HCEC 1CT (cell line): ENCODE measurements around the gene MCUB.
"Not testable (repeated sequence)": the region's sequence is repeated elsewhere in the genome, so short reads cannot be mapped to it uniquely, and the experiment has no call there.

Source experiments
- DNase-seq: peaks from one replicate; pipeline ENCODE4 v3.0.0-alpha.2; 2017

The MCUB gene

DNA sequence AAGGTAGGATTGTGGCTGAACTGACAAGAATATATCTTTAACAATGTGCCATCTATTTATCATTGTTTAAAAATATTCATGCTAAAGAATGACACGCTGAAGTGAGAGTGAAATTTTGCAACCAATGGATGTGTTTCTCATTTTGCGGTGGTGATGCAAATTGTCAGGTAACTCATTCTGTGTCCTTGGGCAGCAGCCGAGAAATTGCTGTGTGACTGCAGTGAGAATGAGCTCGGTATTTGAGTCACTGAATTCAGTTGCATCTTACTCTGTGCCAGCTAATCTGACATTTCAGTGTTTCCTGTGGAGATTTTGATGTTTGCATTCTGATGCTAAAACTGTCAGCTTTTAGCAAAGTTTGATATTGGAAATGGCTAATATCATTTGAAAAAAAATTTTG is 28.1 kb downstream of the MCUB start:
- no peak for DNase-seq

DNA sequence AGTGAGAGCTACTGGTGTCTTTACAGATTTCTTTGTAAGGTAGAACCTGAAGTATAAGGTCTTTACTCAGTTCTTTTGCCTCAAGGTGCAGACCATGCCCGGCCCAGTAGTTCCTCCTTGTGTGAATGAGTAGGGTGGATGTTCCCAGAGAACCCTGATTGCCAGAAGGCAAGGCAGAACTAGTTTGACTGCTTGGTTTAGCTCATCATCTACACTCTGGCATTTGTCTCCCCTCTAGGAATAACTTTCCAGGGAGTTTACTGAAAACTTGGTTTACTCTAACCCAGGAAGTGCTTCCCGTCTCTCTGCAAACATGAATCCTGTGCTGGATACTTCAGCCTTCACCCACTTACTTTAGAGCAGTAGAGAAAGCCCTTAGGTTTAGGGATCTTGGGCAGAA is 29.1 kb downstream of the MCUB start:
- no peak for DNase-seq

GRCh38 chr4:109589605-109590004 is 29.6 kb downstream of the MCUB start:
- DNase-seq = no peak

GRCh38 chr4:109590905-109591304 is 30.9 kb downstream of the MCUB start:
- no peak for DNase-seq

DNA sequence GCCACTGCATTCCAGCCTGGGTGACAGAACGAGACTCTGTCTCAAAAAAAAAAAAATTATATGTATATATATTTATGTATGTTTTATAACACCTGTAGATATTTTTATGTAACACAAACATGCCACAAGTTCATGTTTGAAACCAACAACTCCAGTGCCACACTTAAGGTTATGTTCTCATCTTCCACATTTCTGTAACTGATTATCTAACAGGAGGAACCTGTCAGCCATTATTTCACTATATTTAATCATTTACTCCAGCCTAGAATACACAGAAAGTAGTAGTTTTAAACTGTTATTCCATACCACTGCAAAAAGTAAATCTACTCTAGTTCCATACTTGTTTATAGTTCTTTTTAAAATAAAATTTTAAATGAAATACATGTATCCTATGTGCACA is 32.3 kb downstream of the MCUB start:
- DNase-seq = no peak

DNA sequence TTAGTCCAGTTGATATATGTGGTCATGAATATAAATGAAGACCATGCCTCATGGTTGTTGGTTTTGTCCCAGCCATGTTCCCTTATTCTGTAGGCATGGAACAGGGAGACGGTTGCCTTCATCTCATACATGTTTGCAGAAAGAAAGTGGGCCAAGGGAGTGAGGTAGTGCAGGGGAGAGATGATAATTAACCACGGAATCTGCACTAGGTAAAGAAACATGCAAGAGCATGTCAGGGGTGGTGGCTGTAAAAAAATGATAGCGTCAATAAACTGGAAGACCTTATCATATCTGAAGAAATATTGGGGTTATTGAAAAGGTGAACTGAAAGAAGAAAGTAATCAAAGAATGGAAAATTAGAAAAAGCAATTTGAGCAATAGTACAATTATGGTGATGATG is 35.1 kb downstream of the MCUB start:
- not testable (repeated sequence) for DNase-seq

DNA sequence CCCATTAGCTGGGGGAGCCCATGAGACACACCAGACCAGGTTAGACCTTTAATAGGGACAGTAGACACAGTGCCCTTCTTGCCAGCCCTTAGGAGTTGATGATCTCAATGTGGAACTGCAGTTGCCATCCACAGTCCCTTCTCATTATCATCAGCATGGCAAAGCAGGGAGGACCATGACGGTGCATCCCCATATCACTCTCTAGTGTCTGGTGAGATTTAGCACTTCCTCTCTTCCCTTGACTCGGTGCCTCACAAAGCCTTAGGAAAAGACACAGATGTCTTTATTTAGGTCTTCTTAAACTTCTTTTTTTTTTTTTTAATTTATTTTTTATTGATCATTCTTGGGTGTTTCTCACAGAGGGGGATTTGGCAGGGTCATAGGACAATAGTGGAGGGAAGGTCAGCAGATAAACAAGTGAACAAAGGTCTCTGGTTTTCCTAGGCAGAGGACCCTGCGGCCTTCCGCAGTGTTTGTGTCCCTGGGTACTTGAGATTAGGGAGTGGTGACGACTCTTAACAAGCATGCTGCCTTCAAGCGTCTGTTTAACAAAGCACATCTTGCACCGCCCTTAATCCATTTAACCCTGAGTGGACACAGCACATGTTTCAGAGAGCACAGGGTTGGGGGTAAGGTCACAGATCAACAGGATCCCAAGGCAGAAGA is 36.5 kb downstream of the MCUB start:
- not testable (repeated sequence) for DNase-seq

DNA sequence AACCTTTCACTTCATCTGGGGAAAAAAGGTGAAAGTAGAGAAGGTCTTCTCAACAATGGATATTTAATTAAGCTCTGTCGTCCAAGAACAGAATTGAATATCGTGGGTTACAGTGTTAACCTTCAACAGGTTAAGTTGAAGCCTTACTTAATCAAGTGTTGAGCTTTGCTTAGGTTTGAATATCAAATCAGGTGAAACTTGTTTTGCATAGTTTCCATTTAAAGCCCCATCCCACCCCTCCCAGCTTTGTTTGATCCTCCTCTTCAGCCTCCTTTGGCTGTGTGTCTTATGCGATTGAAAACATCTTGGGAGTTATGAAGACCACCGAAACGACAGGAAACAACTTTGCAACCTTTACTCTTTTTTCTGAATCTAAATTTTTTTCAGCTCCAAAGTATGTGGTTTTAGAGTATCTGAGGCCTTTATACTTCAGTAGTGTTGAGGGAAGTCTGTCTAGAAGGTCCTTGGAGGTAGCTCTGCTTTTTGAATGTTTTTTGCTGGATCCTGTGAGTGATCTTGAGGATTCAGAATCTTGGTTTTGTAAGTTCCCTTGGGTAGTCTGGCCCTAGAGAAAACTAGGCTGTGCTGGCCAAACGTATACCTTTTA is 39.1 kb downstream of the MCUB start:
- no peak for DNase-seq

- no peak for DNase-seq
Measured at GRCh38 chr4:109600431-109600830, 40.4 kb downstream of the MCUB start.

GRCh38 chr4:109601336-109601735 is 41.3 kb downstream of the MCUB start:
- DNase-seq = no peak

DNA sequence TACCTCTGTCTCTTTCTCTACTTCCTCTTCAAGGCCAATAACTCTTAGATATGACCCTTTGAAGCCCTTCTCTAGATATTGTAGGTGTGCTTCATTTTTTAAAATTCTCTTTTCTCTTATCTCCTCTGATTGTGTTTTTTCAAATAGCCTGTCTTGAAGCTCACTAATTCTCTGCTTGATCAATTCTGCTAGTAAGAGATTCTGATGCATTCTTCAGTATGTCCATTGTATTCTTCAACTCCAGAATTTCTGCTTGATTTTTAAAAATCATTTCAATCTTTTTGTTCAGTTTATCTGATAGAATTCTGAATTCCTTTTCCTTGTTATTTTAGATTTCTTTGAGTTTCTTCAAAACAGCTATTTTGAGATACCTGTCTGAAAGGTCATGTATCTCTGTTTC is 47.9 kb downstream of the MCUB start:
- no peak for DNase-seq

DNA sequence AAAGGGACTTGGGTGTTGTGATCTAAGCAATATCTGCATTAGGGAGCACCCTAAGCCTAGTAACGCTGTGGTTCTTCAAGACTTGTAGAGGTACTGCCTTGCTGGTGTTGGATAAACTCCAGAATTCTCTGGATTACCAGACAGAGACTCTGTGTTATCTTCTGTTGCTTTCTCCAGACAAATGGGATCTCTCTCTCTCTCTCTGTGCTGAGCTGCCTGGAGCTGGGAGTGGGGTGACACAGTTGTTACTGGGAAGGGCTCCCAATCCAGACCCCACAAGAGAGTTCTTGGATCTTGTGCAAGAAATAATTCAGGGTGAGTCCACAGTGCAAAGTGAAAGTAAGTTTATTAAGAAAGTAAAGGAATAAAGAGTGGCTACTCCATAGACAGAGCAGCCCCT is 48.8 kb downstream of the MCUB start:
- no peak for DNase-seq

DNA sequence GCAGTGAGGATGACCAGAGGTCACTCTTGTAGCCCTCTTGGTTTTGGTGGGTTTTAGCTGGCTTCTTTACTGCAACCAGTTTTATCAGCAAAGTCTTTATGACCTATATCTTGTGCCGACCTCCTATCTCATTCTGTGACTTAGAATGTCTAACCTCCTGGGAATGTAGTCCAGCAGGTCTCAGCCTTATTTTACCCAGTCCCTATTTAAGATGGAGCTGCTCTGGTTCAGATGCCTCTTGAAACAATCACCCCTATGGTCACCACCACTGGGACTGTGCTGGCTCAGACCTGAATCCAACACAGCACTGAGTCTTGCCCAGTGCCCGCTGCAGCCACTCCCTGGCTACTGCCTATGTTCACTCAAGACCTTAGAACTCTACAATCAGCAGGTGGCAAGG is 49.4 kb downstream of the MCUB start:
- DNase-seq = no peak

DNA sequence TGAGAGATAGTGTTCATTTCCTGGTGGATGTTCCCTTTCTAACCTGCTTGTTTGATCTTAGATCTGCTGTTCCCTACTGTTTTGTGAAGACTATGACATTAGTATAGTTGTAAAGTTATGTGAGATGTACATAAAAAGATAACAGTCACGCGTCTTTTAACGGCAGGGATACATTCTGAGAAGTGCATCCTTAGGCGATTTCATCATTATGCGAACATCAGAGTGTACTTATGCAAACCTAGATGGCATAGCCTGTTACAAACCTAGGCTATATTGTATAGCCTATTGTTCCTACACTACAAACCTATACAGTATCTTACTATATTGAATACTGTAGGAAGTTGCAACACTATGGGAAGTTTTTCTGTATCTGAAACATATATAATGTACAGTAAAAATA is 50.4 kb downstream of the MCUB start:
- DNase-seq = no peak

- DNase-seq = no peak
Measured at GRCh38 chr4:109611045-109611646, 51.1 kb downstream of the MCUB start.

DNA sequence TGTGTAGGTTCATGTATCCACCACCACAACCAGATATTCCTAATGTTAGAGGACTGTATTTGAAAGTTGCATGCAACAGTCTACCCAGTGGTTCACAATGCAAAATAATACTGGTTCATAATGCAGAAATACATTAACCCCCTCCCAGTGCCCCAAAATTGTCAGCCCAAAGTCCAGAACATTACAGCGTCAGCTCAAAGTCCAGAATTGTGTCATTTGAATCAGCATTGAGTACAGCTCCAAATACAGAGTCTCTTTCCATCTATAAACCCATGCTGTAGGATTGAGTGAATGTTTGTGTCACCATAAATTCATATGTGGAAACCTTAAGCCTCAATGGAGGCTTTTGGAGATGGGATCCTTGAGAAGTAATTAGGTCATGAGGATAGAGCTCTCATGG is 54.0 kb downstream of the MCUB start:
- DNase-seq = no peak

- no peak for DNase-seq
Measured at GRCh38 chr4:109614466-109614865, 54.4 kb downstream of the MCUB start.

DNA sequence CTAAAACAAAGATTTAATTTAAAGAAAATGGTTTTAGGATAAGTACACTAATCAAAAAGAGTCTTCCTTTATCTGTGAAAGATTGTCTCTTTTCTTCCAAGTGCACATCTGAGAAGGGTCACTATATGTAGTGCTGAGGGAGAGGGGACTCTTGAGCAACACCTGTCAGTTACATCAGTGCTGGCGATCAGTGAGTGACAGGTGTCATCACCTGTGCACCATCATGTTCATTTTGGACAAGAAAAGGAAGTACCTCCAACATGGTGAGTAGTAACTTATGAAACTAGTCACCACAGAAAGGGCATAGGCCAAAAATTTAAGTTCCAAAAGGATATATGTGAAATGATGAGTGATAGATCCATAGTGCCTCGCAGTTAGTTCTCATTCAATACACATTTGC is 55.7 kb downstream of the MCUB start:
- no peak for DNase-seq

- no peak for DNase-seq
Measured at GRCh38 chr4:109616243-109616642, 56.2 kb downstream of the MCUB start.

DNA sequence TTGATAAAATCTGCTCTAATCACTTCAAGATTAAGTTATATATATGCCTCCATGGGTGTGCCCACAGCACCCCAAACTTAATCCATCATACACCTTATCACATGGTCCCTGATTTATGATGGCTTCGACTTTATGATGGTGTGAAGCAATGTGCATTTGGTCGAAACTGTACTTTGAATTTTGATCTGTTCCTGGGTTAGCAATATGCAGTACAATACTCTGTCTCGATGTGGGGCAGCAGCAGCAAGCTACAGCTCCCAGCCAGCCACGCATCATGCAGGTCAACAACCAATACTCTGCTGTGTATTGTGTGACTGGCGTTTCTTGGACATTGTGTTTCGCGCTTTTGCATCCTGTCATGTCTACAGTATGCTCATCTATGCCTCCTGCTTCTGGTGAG is 62.6 kb downstream of the MCUB start:
- no peak for DNase-seq

- no peak for DNase-seq
Measured at GRCh38 chr4:109624536-109624935, 64.5 kb downstream of the MCUB start.

GRCh38 chr4:109627361-109627760 is 67.3 kb downstream of the MCUB start:
- DNase-seq = no peak

- no peak for DNase-seq
Measured at GRCh38 chr4:109629775-109630174, 69.7 kb downstream of the MCUB start.

GRCh38 chr4:109631532-109632108 is 71.6 kb downstream of the MCUB start:
- no peak for DNase-seq
